KMS-11 (cell line): ENCODE measurements around the gene EGLN2.

ENCODE experiments used
- H2AFZ ChIP-seq: fragments of 200-600 bp; sonication (generic); 2 replicates; pipeline ENCODE4 v1.6.1; 2016; ENCODE audit warnings: antibody characterized with exemption, mixed run types, low read depth
- H3K27ac ChIP-seq: fragments of 200-600 bp; sonication (generic); 2 replicates; pipeline ENCODE4 v1.6.1; 2016; ENCODE audit warnings: mild to moderate bottlenecking, mixed run types
- H3K27me3 ChIP-seq: fragments of 200-600 bp; sonication (generic); 2 replicates; pipeline ENCODE4 v1.6.1; 2017; ENCODE audit warnings: mild to moderate bottlenecking, low read depth, mixed run types, moderate library complexity; ENCODE audit not compliant: insufficient read depth
- H3K36me3 ChIP-seq: fragments of 200-600 bp; sonication (generic); 2 replicates; pipeline ENCODE4 v1.6.1; 2017; ENCODE audit warnings: mild to moderate bottlenecking, mixed run types; ENCODE audit not compliant: insufficient read depth
- H3K4me1 ChIP-seq: fragments of 200-600 bp; sonication (generic); 2 replicates; pipeline ENCODE4 v1.6.1; 2016; ENCODE audit warnings: mild to moderate bottlenecking, low read depth, mixed run types; ENCODE audit not compliant: poor library complexity, severe bottlenecking
- H3K4me2 ChIP-seq: fragments of 200-600 bp; sonication (generic); 2 replicates; pipeline ENCODE4 v1.7.0; 2016; ENCODE audit warnings: mild to moderate bottlenecking, mixed run types
- H3K4me3 ChIP-seq: fragments of 200-600 bp; sonication (generic); IDR thresholded peaks from 2 replicates; pipeline ENCODE4 v1.6.1; 2017; ENCODE audit warnings: low read depth, low read length, mixed read lengths; ENCODE audit not compliant: insufficient read depth
- H3K79me2 ChIP-seq: fragments of 200-600 bp; sonication (generic); 2 replicates; pipeline ENCODE4 v1.6.1; 2016; ENCODE audit warnings: low read depth, mixed run types; ENCODE audit not compliant: insufficient read depth
- H3K9ac ChIP-seq: fragments of 200-600 bp; sonication (generic); 2 replicates; pipeline ENCODE4 v1.6.1; 2016; ENCODE audit warnings: mild to moderate bottlenecking, mixed run types
- H4K20me1 ChIP-seq: fragments of 200-600 bp; sonication (generic); 2 replicates; pipeline ENCODE4 v1.6.1; 2016; ENCODE audit warnings: mild to moderate bottlenecking, mixed run types; ENCODE audit not compliant: insufficient read depth
- TF ChIP-seq, protein P1 (sequence below): fragments of 200-600 bp; sonication (generic); conservative IDR thresholded peaks from 2 replicates; pipeline ENCODE4 v1.6.1; 2017; ENCODE audit warnings: low read depth, mild to moderate bottlenecking, antibody characterized with exemption, low read length, moderate library complexity, mixed read lengths

The EGLN2 gene

DNA sequence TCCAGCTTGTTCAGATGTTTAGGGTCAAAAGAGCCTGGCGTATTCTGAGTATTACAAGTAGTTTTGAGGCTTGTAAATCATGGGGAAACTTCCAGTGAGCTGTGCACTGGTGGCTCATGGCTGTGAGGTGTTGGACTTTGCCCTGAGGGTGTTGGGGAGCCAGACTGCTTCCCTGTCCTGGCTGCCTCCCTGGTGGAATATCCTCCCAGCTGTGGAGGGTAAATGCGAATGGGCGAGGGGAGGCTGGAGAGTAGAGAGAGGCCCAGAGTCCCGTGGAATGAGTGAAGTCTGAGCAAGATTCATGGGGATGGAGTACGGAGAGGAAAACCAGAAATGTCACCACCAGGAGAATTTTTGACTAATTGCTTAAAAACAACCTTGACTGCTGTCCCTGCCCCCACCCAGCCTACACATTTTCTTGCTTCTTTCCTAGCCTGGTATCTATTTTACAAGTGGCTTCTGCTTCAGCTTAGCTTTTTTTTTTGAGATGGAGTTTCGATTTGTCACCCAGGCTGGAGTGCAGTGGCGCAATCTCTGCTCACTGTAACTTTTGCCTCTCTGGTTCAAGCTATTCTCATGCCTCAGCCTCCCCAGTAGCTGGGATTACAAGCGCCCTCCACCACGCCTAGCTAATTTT, 44.3 kb upstream of the EGLN2 start:
- Histone ChIP-seq H3K4me3 (no peak overlapping the region), H2AFZ (no peak overlapping the region), H3K79me2 (peaks cover 74% of the 10 kb centered on the region), H3K4me1 (peaks cover 43% of the 10 kb centered on the region), H3K27ac (no peak overlapping the region; the same call in 1 of the 2 replicates), H3K9ac (no peak overlapping the region), H4K20me1 (peaks cover 19% of the 10 kb centered on the region), H3K27me3 (no peaks in the 10 kb centered on the region), H3K4me2 (peak overlapping the region; percentile 13), H3K36me3 (peaks cover 20% of the 10 kb centered on the region; the same call in 1 of the 2 replicates)
- TF ChIP-seq, protein P1, sequence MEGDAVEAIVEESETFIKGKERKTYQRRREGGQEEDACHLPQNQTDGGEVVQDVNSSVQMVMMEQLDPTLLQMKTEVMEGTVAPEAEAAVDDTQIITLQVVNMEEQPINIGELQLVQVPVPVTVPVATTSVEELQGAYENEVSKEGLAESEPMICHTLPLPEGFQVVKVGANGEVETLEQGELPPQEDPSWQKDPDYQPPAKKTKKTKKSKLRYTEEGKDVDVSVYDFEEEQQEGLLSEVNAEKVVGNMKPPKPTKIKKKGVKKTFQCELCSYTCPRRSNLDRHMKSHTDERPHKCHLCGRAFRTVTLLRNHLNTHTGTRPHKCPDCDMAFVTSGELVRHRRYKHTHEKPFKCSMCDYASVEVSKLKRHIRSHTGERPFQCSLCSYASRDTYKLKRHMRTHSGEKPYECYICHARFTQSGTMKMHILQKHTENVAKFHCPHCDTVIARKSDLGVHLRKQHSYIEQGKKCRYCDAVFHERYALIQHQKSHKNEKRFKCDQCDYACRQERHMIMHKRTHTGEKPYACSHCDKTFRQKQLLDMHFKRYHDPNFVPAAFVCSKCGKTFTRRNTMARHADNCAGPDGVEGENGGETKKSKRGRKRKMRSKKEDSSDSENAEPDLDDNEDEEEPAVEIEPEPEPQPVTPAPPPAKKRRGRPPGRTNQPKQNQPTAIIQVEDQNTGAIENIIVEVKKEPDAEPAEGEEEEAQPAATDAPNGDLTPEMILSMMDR = no peak

DNA sequence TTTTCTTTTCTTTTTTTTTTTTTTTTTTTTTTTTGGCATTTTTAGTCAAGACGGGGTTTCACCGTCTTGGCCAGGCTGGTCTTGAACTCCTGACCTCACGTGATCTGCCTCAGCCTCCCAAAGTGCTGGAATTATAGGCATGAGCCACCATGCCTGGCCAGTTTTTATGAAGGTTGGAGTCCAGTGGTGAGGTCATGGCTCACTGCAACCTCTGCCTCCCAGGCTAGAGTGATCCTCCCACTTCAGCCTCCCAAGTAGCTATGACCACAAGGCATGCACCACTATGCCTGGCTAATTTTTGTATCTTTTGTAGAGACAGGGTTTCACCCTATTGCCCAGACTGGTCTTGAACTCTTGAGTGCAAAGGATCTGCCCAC, 43.8 kb upstream of the EGLN2 start:
- peaks cover 74% of the 10 kb centered on the region for H3K79me2 ChIP-seq
- no peak overlapping the region for H3K4me2 ChIP-seq
- no peak overlapping the region for H3K4me3 ChIP-seq
- TF ChIP-seq, protein P1 = no peak
- no peak overlapping the region for H3K9ac ChIP-seq
- no peak overlapping the region for H3K27ac ChIP-seq
- H3K27me3 ChIP-seq = no peaks in the 10 kb centered on the region
- peaks cover 25% of the 10 kb centered on the region; the same call in 1 of the 2 replicates for H3K36me3 ChIP-seq
- H3K4me1 ChIP-seq = peaks cover 39% of the 10 kb centered on the region
- no peak overlapping the region for H2AFZ ChIP-seq
- peaks cover 19% of the 10 kb centered on the region for H4K20me1 ChIP-seq

DNA sequence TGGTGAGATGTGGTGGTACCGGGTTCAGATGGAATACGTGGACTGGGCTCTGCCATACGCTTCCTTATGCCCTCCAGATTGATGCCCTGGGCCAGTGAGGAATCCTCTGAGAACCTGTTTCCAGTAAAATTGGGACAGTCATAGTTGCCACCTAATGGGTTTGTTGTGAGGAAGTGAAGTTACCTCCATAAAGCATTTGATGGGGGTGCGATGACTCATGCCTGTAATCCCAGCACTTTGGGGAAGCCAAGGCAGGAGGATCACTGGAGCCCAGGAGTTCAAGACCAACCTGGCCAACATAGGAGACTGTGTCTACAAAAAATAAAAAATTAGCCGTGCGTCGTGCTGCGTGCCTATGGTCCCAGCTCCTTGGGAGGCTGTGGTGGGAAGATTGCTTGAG, 43.2 kb upstream of the EGLN2 start:
- Histone ChIP-seq H3K79me2 (peaks cover 74% of the 10 kb centered on the region), H4K20me1 (peaks cover 19% of the 10 kb centered on the region), H3K9ac (no peak overlapping the region), H3K27ac (no peak overlapping the region), H3K4me2 (no peak overlapping the region), H2AFZ (no peak overlapping the region), H3K36me3 (peaks cover 30% of the 10 kb centered on the region; the same call in 1 of the 2 replicates), H3K27me3 (no peaks in the 10 kb centered on the region), H3K4me1 (peaks cover 42% of the 10 kb centered on the region), H3K4me3 (no peak overlapping the region)
- TF ChIP-seq, protein P1 = no peak

DNA sequence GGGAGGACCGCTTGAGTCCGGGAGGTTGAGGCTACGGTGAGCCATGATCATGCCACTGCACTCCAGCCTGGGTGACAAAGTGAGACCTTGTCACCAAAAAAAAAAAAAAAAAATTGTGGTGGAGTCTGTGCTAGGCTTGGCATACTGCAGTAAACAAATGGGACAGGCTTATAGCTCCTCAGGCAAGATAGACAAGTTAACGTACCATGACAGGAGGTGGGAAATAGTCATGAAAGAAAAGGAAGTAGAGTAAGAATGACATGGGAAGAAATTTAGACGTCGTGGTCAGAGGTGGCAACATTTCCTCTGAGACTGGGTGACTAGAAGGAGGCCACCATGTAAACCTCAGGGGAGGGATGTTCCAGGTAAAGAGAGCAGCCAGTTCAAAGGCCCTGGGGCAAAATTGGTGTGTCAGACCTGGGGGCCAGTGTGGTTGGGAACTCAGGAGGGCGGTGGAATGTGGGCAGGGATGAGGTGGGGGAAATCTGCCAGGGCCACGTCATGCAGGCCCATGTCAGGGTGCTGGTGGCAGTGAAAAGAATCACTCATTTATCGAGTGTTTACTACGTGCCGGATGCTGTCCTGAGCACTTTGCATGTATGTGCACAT, 42.4 kb upstream of the EGLN2 start:
- Histone ChIP-seq H3K4me3 (no peak overlapping the region), H3K9ac (no peak overlapping the region)

More for the DNA sequence above, 42.4 kb upstream of the EGLN2 start:
- peaks cover 69% of the 10 kb centered on the region for H3K79me2 ChIP-seq
- H3K4me1 ChIP-seq = peaks cover 42% of the 10 kb centered on the region
- H3K27ac ChIP-seq = no peak overlapping the region
- H3K4me2 ChIP-seq = no peak overlapping the region
- H4K20me1 ChIP-seq = peaks cover 19% of the 10 kb centered on the region
- peaks cover 30% of the 10 kb centered on the region; the same call in 1 of the 2 replicates for H3K36me3 ChIP-seq
- no peaks in the 10 kb centered on the region for H3K27me3 ChIP-seq
- no peak overlapping the region for H2AFZ ChIP-seq
- TF ChIP-seq, protein P1 = no peak
